ENCODE results near the gene CMTM5.
"Not testable (repeated sequence)": the region's sequence is repeated elsewhere in the genome, so short reads cannot be mapped to it uniquely, and the experiment has no call there.

CMTM5 gene

DNA sequence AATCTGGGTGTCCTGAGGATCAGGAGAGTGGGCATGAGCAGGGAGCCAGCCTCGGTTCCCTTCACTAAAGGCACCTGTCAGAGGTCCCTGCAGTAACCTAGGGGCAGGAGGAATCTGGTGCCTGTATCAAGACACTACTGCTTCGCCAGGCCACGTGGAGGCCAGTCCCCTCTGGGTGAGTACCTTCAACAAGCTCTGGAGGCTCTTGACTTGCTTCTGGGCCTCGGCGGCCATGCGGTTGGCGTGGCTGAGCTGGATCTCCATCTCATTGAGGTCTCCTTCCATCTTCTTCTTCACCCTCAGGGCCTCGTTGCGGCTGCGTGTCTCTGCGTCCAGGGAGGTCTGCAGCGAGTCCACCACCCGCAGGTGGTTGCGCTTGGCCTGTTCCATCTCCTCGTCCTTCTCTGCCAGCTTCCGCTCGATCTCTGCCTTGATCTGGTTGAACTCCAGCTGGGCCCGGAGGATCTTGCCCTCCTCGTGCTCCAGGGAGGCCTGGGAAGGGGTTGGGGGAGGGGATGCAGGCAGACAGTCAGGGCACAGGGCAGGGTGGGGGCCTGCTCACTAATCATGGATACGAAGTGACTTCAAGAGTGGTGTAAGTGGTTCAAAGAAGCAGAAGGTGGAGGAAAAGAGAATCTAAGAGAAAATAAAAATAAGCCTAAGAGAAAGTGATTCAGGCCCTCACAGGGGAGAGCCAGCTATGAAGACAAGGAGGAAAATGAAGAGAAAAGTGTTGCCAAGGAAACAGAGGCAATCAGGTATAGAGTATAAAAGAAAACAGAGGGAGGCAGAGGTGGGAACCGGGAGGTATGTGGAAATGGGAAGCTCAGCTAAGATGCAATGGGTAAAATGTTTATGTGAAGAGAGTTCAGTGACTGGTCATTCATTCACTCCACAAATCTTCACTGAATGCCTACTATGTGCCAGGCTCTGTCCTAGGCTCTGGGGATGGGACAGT lies 39.3 kb downstream of the CMTM5 start:
- no peak for DNase-seq

DNA sequence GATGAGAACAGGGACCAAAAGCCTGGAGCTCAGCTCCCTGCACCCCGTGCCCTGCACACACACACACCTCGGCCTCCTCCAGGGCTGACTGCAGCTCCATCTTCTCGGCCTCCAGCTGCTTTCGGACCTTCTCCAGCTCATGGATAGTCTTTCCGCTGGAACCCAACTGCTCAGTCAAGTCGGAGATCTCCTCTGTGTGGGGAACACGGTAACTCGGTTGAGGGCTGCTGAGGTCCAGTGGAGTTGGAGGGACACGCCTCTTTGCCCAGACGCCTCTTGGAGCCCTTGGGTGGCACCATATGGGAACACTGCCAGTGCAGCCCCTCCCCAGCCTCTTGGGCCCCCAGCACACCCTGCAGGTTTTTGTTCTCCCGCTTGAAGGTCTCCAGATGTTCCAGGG lies 40.0 kb downstream of the CMTM5 start:
- DNase-seq, result no peak

DNA sequence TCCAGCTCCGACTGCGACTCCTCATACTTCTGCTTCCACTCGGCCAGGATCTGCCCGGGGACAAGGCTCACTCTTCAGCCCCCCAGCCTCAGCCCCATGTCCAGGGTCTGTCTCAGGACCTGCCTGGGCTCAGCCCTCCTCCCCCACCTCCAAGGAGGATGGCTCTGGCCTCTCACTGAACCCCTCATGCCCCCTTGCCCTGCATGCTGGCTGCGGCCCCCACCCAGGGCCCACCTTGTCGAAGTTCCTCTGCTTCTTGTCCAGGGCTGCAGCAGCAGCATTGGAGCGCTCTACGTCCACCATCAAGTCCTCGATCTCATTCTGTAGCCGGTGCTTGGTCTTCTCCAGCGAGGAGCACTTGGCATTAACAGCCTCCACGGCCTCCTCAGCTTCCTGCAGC lies 40.4 kb downstream of the CMTM5 start:
- DNase-seq, result not testable (repeated sequence)

DNA sequence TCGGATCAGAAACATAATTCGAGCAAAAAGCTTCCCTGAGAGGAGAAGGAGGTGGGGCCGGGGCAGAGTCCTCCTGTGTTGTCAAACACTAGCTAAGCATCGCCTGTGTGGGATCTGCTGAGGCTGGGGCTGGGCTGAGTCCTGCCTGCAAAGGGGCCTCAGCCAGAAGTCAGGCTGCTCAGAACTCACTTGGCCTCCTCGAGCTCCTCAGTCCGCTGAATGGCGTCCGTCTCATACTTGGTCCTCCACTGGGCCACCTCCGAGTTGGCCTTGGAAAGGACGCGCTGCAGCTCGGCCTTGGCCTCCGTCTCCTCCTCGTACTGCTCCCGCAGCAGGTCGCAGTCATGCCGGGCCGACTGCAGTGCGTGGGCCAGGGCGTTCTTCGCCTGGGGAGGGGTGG lies 41.2 kb downstream of the CMTM5 start:
- no peak for DNase-seq

DNA sequence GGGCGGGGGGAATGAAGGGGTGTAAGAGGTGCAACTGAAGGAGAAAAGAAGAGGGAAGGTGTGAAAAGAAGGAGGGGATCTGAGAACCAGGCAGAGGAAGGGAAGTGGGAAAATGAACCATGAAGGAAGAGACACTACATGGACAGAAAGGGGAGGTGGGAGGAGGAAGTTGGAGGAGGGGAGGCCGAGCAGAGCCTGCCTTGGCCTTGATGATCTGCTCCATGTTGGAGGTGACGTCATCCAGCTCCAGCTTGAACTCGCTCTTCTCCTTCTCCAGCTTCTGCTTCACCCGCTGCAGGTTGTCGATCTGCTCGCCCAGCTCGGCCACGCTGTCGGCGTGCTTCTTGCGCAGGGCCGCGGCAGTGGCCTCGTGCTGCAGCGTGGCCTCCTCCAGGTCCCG lies 42.8 kb downstream of the CMTM5 start:
- DNase-seq, result not testable (repeated sequence)

DNA sequence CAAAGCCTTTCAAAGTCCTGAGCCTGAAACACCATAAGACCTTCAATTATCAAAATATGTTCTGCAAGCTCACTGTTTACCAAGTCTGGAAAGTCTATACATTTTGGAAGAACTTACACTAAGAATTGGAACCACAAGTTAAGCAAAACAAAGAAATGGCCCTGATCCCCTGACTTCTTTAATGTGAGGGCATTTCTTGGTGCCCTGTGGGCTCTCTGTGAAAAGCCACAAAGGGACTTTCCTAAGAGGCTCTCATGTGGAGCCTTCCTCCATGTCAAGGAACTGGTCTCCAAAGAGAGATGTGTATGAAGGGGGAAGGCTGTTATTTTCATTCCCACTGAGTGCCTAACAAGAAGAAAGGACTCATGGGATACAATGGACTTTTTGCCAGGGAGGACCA lies 44.7 kb downstream of the CMTM5 start:
- DNase-seq, result no peak

DNA sequence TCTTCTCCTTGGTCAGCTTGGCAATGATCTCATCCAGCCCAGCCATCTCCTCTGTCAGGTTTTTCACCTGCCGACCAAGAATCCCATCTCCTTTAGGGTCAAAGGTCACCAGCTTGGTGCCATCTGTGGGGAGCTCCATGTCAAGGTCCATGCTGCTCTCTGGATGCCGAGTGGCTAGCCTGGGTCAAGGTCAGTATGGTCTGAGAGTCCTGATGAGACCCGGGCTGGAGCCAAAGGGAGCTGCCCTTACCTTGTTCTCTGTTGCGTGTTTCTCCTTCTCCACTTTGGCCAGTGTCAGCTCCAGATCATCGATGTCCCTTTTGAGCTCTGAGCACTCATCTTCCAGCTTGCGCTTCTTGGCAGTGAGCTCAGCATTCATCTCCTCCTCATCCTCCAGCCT lies 46.8 kb downstream of the CMTM5 start:
- no peak for DNase-seq

DNA sequence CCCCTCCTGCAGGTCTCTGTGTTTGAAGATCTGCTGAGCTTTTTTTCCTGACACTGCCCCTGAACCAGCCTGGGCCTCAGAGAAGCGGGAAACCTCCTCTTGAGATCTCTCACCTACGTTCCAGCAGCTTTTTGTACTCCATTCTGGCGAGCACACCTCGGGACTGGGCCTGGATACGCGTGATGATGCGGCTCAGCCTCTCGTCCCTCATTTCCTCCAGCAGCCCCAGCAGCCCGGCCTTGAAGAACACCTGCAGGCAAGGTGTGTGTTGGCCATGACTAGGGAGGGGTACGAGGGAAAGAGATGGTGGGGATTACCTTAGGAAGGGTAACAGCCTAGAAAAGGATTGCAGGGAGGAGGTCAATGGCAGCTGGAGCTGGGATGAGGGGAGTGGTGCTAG lies 48.3 kb downstream of the CMTM5 start:
- no peak for DNase-seq

DNA sequence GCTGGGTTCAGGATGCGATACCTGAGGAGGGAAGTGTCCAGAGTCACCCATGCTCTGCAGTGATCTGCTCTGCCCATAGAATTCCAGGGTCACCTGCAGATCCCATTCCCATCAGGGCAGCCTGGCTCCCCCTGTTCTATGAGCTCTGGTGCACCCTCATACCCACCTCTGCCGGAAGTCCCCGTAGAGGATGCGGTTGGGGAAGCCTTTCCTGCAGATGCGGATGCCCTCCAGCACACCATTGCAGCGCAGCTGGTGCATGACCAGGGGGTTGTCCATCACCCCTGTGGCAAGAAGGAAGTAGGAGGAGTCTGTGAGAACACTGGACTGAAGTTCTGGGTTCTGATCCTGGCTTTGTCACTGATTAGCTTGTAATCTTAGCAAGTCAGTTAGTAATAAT lies 49.0 kb downstream of the CMTM5 start:
- DNase-seq, result not testable (repeated sequence)

DNA sequence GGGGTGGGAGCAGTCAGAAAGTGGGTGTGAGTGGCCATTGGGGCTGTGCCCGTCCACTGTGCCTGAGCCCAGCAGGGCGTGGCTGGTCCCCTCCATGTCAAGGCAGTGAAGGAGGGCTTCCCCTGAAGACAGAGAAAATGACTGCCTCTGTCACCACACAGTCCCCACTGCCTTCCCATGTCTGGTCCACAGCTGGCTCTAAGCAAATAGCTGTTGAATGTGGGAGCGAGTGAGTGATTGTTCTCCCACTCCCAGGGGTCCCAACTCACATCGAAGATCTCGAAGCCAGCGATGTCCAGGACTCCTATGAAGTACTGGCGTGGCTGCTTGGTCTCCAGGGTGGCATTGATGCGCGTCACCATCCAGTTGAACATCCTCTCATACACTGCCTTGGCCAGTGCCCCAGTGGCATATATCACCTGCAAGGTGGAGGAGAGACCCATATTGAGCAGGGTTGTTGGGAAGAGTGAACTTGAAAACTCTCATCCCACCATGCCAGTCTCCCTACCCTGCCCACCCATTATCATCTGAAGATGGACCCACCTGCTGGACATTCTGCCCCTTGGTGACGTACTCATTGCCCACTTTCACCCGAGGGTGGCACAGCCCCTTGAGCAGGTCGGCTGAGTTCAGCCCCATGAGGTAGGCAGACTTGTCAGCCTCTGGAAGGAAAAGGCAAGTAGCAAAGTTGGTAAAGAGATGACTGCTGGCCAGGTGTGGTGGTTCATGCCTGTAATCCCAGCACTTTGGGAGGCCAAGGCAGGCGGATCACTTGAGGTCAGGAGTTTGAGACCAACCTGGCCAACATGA lies 52.0 kb downstream of the CMTM5 start:
- DNase-seq, result no peak

All from fibroblast of skin of abdomen (primary cell).